ENCODE measurements around the gene KIF17. TPM values are rescaled to one million over a fixed set of nuclear protein-coding genes. Genes with fewer than 3 reads are reported as not detected.
A peak's percentile ranks its signal among the peaks of the same experiment; 100 is the strongest.

Gene KIF17
- total and polyA plus RNA-seq, 2 of the 8 experiments (the other 6 are each of a cell fraction or from before 2014, with no cell fraction given): 6.9 to 10.4 TPM

DNA sequence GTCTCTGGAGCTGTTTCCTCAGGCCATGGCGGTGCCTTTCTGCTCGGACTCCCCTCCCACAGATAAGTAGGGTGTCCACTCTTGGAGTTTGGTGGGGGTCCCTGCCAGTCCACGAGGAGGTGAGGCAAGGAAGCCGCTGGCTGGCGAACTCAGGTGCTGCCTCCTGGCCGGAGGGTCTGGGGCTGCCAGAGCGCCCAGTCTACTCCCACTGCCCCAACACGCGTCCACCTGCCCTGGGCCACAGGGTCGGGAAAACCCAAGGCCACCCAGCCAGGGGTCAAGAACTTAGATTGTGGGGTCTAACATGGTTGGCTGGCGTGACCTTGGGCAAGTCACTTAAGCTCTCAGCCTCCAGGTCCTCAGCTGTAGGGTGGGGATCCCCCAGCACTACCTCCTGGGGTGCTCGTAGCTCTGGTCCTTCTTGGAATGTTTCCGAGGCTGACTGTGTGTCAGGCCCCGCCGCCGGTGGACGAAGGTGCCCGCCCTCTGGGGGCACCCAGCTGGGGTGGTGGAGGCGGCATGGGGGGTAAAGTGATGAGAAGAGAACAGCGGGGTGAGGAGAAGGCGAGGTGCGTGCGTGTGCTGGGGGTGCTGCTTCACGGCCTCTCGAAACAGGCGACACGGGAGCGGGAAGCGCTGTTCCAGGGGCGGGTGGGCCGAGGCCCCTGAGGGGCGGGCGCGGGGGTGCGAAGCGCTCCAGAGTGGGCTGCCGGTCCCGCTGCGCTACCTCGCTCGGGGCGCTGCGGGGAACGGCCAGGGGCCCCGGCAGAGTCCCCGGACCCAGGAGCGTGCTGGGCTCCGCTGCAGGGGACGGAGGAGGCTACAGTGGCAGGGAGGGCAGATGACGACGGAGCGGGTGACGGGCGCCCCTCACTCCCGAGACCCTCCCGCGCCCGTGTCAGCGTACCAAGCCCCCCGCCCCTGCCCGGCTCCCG, 13.5 kb upstream of the KIF17 start:
- no peak overlapping the region for H2AFZ ChIP-seq (ENCODE audit: low read length)
- peaks cover 11% of the 10 kb centered on the region; the same call in 1 of the 2 replicates for H3K23me2 ChIP-seq (ENCODE audit: low read depth, low read length)
- 0 out of 2 replicates have a peak overlapping the region, but pooled peaks have one; percentile 16 for H2BK5ac ChIP-seq (ENCODE audit: low read depth, low read length)
- H3K9ac ChIP-seq (replicated peaks in 1 of 4; ENCODE audit: extremely low read depth in 1 of 4, low read depth in 3 of 4, low read length in 3 of 4): no peak overlapping the region
- H4K20me1 ChIP-seq (replicated peaks in 1 of 2; ENCODE audit: control insufficient read depth in 1 of 2, insufficient read depth in 2 of 2, low read length in 2 of 2): peaks cover 1 to 3% of the 10 kb centered on the region in 2 experiments
- peaks cover 2 to 30% (median 27%) of the 10 kb centered on the region in 4 experiments for H3K27me3 ChIP-seq (replicated peaks in 1 of 4; ENCODE audit: control insufficient read depth in 3 of 4, extremely low read depth in 1 of 4, insufficient read depth in 3 of 4, low read length in 3 of 4)
- no peak overlapping the region for H4K8ac ChIP-seq (ENCODE audit: extremely low read depth, insufficient read depth, low read length)
- no peak overlapping the region for H2BK120ac ChIP-seq (replicated peaks; ENCODE audit: low read depth, low read length)
- H3K23ac ChIP-seq (ENCODE audit: insufficient read length): no peak overlapping the region
- H3K4me3 ChIP-seq (ENCODE audit: extremely low read depth in 1 of 4, insufficient read depth in 2 of 4, low read depth in 3 of 4, low read length in 4 of 4): peak overlapping the region; percentile 32 to 71 (median 54)
- H3K79me1 ChIP-seq (ENCODE audit: low read depth, low read length): no peaks in the 10 kb centered on the region
- no peak overlapping the region for H2BK15ac ChIP-seq (ENCODE audit: low read length)
- peaks cover 5 to 46% (median 35%) of the 10 kb centered on the region in 4 experiments for H3K4me1 ChIP-seq (replicated peaks in 1 of 4; ENCODE audit: control insufficient read depth in 3 of 4, insufficient read depth in 4 of 4, low read length in 3 of 4)
- no peak overlapping the region; the same call in 1 of the 2 replicates for H2AK5ac ChIP-seq (ENCODE audit: low read depth, low read length)
- H3K79me2 ChIP-seq (ENCODE audit: control insufficient read depth in 1 of 2, insufficient read depth in 2 of 2, low read length in 2 of 2): no peaks in the 10 kb centered on the region; a peak in 1 of 4 replicates
- H3K18ac ChIP-seq (ENCODE audit: extremely low read depth, low read length): no peak overlapping the region; the same call in 1 of the 2 replicates
- FAIRE-seq (no peak), DNase-seq (ENCODE audit: low read depth in 1 of 2, low spot score in 2 of 2) (peak in 1 of 2 experiments; percentile 49)
- CTCF ChIA-PET (ENCODE audit: partially characterized antibody): interaction anchor here (1.2 to 4.6 kb wide), 5 partner anchors 12 to 44 kb away, joined by 3 to 34 read pairs (median 6); partner anchors contain the start of gene KIF17
- peak overlapping the region; percentile 97 for H3K4me2 ChIP-seq (ENCODE audit: insufficient read depth in 1 of 2, low read depth in 2 of 2, low read length in 2 of 2)
- POLR2A ChIA-PET (ENCODE audit: partially characterized antibody): interaction anchor here (1.0 to 7.8 kb wide), 5 partner anchors 10 to 95 kb away, joined by 3 to 68 read pairs (median 10); partner anchors contain the start of genes HP1BP3 and KIF17
- no peak overlapping the region for H4K5ac ChIP-seq (ENCODE audit: insufficient read length, low read depth, low read length)
- no peak overlapping the region for H3K14ac ChIP-seq (ENCODE audit: insufficient read length)
- peak; percentile 23 for TF ChIP-seq KDM4A (IDR thresholded peaks at IDR 0.05; ENCODE audit: low read depth, low read length, severe bottlenecking)
- no peak for TF ChIP-seq EZH2 (IDR thresholded peaks at IDR 0.05; ENCODE audit: low read depth, low read length, severe bottlenecking)
- H3K56ac ChIP-seq (replicated peaks; ENCODE audit: insufficient read length, low read depth, low read length): no peak overlapping the region
- H2BK12ac ChIP-seq (ENCODE audit: low read depth, low read length): no peak overlapping the region
- no peaks in the 10 kb centered on the region for H3K36me3 ChIP-seq (ENCODE audit: control insufficient read depth in 2 of 4, insufficient read depth in 4 of 4, low read length in 3 of 4)
- no peak overlapping the region for H3K27ac ChIP-seq (ENCODE audit: low read depth, low read length)
- H2BK20ac ChIP-seq (ENCODE audit: low read length): no peak overlapping the region
- H3K9me3 ChIP-seq (ENCODE audit: insufficient read depth in 2 of 2, low read depth in 1 of 2, low read length in 1 of 2): no peaks in the 10 kb centered on the region
- 53% methylated on average over 21 of the region's 62 CpGs; no CpG with 5 or more reads in 1 of the 2 experiments for WGBS, 2 experiments (ENCODE audit: extremely low coverage in 1 of 2, insufficient coverage in 1 of 2, insufficient read length in 1 of 2, insufficient replicate concordance in 2 of 2, low coverage in 1 of 2, low lambda C conversion rate in 2 of 2, missing lambda C conversion rate in 1 of 2)
- H3K4ac ChIP-seq (replicated peaks; ENCODE audit: insufficient read length, low read depth, low read length): peak overlapping the region; percentile 54
- H4K91ac ChIP-seq (replicated peaks; ENCODE audit: insufficient read length, low read length): no peak overlapping the region
